HEK293 (cell line): ENCODE data around the gene ZSCAN10.

ENCODE experiments used
- ATF2 ChIP-seq: fragments of 450-650 bp; formaldehyde crosslinking; IDR thresholded peaks from 2 replicates; pipeline ENCODE4 v1.5.1; 2016; ENCODE audit warnings: missing biosample characterization, missing genetic modification characterization, low read depth
- HOXC10 ChIP-seq: sonication (generic); formaldehyde crosslinking; IDR thresholded peaks from 2 replicates; pipeline ENCODE4 v1.8.1; 2023; ENCODE audit warnings: mild to moderate bottlenecking, missing genetic modification reagents
- HOXD13 ChIP-seq: sonication (generic); formaldehyde crosslinking; IDR thresholded peaks from 2 replicates; pipeline ENCODE4 v1.8.0; 2022; ENCODE audit warnings: missing genetic modification reagents, borderline replicate concordance
- OSR2 ChIP-seq: fragments of 450-650 bp; formaldehyde crosslinking; IDR thresholded peaks from 2 replicates; pipeline ENCODE4 v1.5.1; 2016; ENCODE audit warnings: missing biosample characterization, missing genetic modification characterization
- OVOL3 ChIP-seq: fragments of 450-650 bp; formaldehyde crosslinking; IDR thresholded peaks from 2 replicates; pipeline ENCODE4 v1.5.1; 2016; ENCODE audit warnings: missing biosample characterization, missing genetic modification characterization
- REST ChIP-seq: fragments of 450-650 bp; formaldehyde crosslinking; IDR thresholded peaks from 2 replicates; pipeline ENCODE4 v1.5.1; 2016; ENCODE audit warnings: missing biosample characterization, missing genetic modification characterization
- ZBTB20 ChIP-seq: fragments of 450-650 bp; formaldehyde crosslinking; IDR thresholded peaks from 2 replicates; pipeline ENCODE4 v1.5.1; 2016; ENCODE audit warnings: missing biosample characterization, missing genetic modification characterization
- ZIC2 ChIP-seq: fragments of 450-650 bp; formaldehyde crosslinking; IDR thresholded peaks from 2 replicates; pipeline ENCODE4 v1.5.1; 2016; ENCODE audit warnings: missing biosample characterization, missing genetic modification characterization
- ZNF121 ChIP-seq: fragments of 450-650 bp; formaldehyde crosslinking; IDR thresholded peaks from 2 replicates; pipeline ENCODE4 v1.5.1; 2016; ENCODE audit warnings: missing biosample characterization, missing genetic modification characterization
- ZNF132 ChIP-seq: fragments of 450-650 bp; formaldehyde crosslinking; IDR thresholded peaks from 2 replicates; pipeline ENCODE4 v1.5.1; 2017; ENCODE audit warnings: missing biosample characterization, missing genetic modification characterization, borderline replicate concordance
- ZNF133 ChIP-seq: fragments of 450-650 bp; formaldehyde crosslinking; IDR thresholded peaks from 2 replicates; pipeline ENCODE4 v1.5.1; 2016; ENCODE audit warnings: missing biosample characterization, missing genetic modification characterization
- ZNF223 ChIP-seq: fragments of 450-650 bp; formaldehyde crosslinking; IDR thresholded peaks from 2 replicates; pipeline ENCODE4 v1.5.1; 2016; ENCODE audit warnings: missing biosample characterization, missing genetic modification characterization
- ZNF23 ChIP-seq: fragments of 450-650 bp; formaldehyde crosslinking; IDR thresholded peaks from 2 replicates; pipeline ENCODE4 v1.5.1; 2016; ENCODE audit warnings: missing biosample characterization, missing genetic modification characterization, borderline replicate concordance
- ZNF292 ChIP-seq: fragments of 450-650 bp; formaldehyde crosslinking; IDR thresholded peaks from 2 replicates; pipeline ENCODE4 v1.5.1; 2016; ENCODE audit warnings: low read depth, missing biosample characterization, missing genetic modification characterization, borderline replicate concordance
- ZNF394 ChIP-seq: fragments of 450-650 bp; formaldehyde crosslinking; IDR thresholded peaks from 2 replicates; pipeline ENCODE4 v1.5.1; 2016; ENCODE audit warnings: missing biosample characterization, missing genetic modification characterization, mild to moderate bottlenecking, moderate library complexity, borderline replicate concordance
- ZNF473 ChIP-seq: fragments of 450-650 bp; formaldehyde crosslinking; IDR thresholded peaks from 2 replicates; pipeline ENCODE4 v1.5.1; 2017; ENCODE audit warnings: missing biosample characterization, missing genetic modification characterization
- ZNF548 ChIP-seq: fragments of 450-650 bp; formaldehyde crosslinking; IDR thresholded peaks from 2 replicates; pipeline ENCODE4 v1.5.1; 2016; ENCODE audit warnings: missing biosample characterization, missing genetic modification characterization
- ZNF664 ChIP-seq: fragments of 450-650 bp; formaldehyde crosslinking; IDR thresholded peaks from 2 replicates; pipeline ENCODE4 v1.5.1; 2016; ENCODE audit warnings: missing biosample characterization, missing genetic modification characterization
- ZNF777 ChIP-seq: fragments of 450-650 bp; formaldehyde crosslinking; IDR thresholded peaks from 2 replicates; pipeline ENCODE4 v1.5.1; 2017; ENCODE audit warnings: missing biosample characterization, missing genetic modification characterization, borderline replicate concordance
- ZNF785 ChIP-seq: fragments of 450-650 bp; formaldehyde crosslinking; IDR thresholded peaks from 2 replicates; pipeline ENCODE4 v1.5.1; 2016; ENCODE audit warnings: missing biosample characterization, missing genetic modification characterization
- ZSCAN30 ChIP-seq: fragments of 450-650 bp; IDR thresholded peaks from 2 replicates; pipeline ENCODE4 v1.5.1; 2018; ENCODE audit warnings: missing biosample characterization, mild to moderate bottlenecking, missing genetic modification characterization, moderate library complexity
- ZXDB ChIP-seq: fragments of 450-650 bp; formaldehyde crosslinking; IDR thresholded peaks from 2 replicates; pipeline ENCODE4 v1.5.1; 2016; ENCODE audit warnings: missing biosample characterization, missing genetic modification characterization
- TF ChIP-seq, protein P1 (sequence below): fragments of 450-650 bp; formaldehyde crosslinking; IDR thresholded peaks from 2 replicates; pipeline ENCODE4 v1.5.0; 2017; ENCODE audit warnings: missing biosample characterization, missing genetic modification characterization, borderline replicate concordance
- TF ChIP-seq, protein P2 (sequence below): fragments of 450-650 bp; formaldehyde crosslinking; IDR thresholded peaks from 2 replicates; pipeline ENCODE4 v1.5.1; 2016; ENCODE audit warnings: missing biosample characterization, missing genetic modification characterization
- TF ChIP-seq, protein P3 (sequence below): fragments of 450-650 bp; formaldehyde crosslinking; IDR thresholded peaks from 2 replicates; pipeline ENCODE4 v1.5.1; 2016; ENCODE audit warnings: missing biosample characterization, missing genetic modification characterization
- TF ChIP-seq, protein P4 (sequence below): fragments of 450-650 bp; formaldehyde crosslinking; IDR thresholded peaks from 2 replicates; pipeline ENCODE4; 2016; ENCODE audit warnings: missing biosample characterization, missing genetic modification characterization

Gene ZSCAN10

DNA sequence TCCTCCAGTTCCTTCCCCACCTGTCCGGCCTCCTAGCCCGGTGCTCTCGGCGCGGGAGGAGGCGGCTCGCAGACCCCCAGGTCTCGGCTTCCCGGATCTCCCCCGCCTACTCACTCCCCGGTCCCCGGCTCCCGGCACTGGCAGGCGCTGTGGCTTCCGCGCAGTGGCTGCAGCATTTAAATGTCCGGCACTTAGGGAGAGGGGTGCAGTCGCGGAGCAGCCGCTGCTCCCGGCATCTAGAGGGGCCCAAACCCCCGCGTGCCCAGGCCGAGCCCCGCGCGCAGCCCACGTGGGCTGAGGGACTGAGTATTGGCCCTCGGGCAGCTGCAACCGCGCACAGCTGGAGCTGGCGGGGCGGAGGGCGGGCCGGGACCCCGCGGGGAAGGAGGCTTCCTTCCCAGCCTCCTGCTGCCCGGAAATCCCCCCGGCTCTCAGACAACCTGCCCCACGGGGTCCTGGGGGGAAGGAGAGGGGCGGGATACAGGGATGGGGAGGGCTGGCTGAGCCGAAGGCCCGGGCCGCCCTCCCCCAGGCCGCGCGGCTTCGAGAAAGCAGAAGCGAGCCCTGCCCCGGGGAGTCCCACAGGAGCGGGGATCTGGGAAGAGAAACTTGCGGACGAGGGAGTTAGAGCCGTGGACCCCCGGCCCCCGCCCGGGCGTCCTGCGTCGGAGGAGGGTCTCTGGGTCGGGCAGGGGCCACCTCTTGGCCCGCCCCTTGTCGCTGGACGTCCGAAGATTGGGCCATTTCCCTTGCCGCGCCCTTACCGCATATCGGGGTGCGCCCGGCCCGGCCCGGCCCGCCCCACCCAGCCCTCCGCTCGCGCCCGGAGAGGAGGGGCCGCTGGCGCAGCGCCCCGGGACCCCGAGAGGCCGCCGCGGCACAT is 53.1 kb downstream of the ZSCAN10 start, which contains the start of gene MMP25 (continued):
- TF ChIP-seq ZBTB20 (tag by site-specific recombination) (peak; percentile 58; the same call in 1 of the 2 replicates), ZNF473 (no peak), ZXDB (tag by site-specific recombination) (peak; percentile 16; the same call in 1 of the 2 replicates), ZNF785 (tag by site-specific recombination) (no peak), ZNF133 (tag by site-specific recombination) (no peak), ZNF548 (no peak), REST (tag by site-specific recombination) (no peak), OVOL3 (tag by site-specific recombination) (no peak), OSR2 (tag by site-specific recombination) (peak; percentile 53), ZSCAN30 (tag by site-specific recombination) (no peak), ZNF121 (tag by site-specific recombination) (no peak), ZNF23 (tag by site-specific recombination) (no peak), HOXD13 (CRISPR knock-in tag) (no peak), ZIC2 (peak; percentile 96), ZNF132 (tag by site-specific recombination) (no peak), ATF2 (tag by site-specific recombination) (no peak), ZNF394 (tag by site-specific recombination) (no peak), ZNF292 (tag by site-specific recombination) (no peak), ZNF664 (no peak), ZNF777 (tag by site-specific recombination) (no peak), ZNF223 (tag by site-specific recombination) (no peak), HOXC10 (CRISPR knock-in tag) (no peak)
- TF ChIP-seq, protein P1, sequence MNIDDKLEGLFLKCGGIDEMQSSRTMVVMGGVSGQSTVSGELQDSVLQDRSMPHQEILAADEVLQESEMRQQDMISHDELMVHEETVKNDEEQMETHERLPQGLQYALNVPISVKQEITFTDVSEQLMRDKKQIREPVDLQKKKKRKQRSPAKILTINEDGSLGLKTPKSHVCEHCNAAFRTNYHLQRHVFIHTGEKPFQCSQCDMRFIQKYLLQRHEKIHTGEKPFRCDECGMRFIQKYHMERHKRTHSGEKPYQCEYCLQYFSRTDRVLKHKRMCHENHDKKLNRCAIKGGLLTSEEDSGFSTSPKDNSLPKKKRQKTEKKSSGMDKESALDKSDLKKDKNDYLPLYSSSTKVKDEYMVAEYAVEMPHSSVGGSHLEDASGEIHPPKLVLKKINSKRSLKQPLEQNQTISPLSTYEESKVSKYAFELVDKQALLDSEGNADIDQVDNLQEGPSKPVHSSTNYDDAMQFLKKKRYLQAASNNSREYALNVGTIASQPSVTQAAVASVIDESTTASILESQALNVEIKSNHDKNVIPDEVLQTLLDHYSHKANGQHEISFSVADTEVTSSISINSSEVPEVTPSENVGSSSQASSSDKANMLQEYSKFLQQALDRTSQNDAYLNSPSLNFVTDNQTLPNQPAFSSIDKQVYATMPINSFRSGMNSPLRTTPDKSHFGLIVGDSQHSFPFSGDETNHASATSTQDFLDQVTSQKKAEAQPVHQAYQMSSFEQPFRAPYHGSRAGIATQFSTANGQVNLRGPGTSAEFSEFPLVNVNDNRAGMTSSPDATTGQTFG (tag by site-specific recombination), result no peak
- TF ChIP-seq, protein P2, sequence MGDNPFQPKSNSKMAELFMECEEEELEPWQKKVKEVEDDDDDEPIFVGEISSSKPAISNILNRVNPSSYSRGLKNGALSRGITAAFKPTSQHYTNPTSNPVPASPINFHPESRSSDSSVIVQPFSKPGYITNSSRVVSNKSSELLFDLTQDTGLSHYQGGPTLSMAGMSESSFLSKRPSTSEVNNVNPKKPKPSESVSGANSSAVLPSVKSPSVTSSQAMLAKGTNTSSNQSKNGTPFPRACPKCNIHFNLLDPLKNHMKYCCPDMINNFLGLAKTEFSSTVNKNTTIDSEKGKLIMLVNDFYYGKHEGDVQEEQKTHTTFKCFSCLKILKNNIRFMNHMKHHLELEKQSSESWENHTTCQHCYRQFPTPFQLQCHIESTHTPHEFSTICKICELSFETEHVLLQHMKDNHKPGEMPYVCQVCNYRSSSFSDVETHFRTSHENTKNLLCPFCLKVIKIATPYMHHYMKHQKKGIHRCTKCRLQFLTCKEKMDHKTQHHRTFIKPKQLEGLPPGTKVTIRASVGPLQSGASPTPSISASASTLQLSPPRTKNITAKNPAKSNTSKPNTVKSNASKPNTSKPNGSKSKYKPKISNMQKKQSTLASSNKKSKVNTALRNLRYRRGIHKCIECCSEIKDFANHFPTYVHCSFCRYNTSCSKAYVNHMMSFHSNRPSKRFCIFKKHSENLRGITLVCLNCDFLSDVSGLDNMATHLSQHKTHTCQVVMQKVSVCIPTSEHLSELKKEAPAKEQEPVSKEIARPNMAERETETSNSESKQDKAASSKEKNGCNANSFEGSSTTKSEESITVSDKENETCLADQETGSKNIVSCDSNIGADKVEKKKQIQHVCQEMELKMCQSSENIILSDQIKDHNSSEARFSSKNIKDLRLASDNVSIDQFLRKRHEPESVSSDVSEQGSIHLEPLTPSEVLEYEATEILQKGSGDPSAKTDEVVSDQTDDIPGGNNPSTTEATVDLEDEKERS (tag by site-specific recombination), result no peak
- TF ChIP-seq, protein P3, sequence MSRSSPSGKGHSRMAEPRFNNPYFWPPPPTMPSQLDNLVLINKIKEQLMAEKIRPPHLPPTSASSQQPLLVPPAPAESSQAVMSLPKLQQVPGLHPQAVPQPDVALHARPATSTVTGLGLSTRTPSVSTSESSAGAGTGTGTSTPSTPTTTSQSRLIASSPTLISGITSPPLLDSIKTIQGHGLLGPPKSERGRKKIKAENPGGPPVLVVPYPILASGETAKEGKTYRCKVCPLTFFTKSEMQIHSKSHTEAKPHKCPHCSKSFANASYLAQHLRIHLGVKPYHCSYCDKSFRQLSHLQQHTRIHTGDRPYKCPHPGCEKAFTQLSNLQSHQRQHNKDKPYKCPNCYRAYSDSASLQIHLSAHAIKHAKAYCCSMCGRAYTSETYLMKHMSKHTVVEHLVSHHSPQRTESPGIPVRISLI (tag by site-specific recombination), result no peak
- TF ChIP-seq, protein P4, sequence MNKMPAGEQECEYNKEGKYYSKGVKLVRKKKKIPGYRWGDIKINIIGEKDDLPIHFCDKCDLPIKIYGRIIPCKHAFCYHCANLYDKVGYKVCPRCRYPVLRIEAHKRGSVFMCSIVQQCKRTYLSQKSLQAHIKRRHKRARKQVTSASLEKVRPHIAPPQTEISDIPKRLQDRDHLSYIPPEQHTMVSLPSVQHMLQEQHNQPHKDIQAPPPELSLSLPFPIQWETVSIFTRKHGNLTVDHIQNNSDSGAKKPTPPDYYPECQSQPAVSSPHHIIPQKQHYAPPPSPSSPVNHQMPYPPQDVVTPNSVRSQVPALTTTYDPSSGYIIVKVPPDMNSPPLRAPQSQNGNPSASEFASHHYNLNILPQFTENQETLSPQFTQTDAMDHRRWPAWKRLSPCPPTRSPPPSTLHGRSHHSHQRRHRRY (tag by site-specific recombination), result no peak
